Measurements from ENCODE around the gene ITGB1.
"Not testable (repeated sequence)": the region's sequence is repeated elsewhere in the genome, so short reads cannot be mapped to it uniquely, and the experiment has no call there.

Gene ITGB1

GRCh38 chr10:32958085-32959005 is at the start of gene ITGB1:
TSS of gene ITGB1 (minus strand) at chr10:32958230. CDS start at chr10:32935558, 22,672 bp downstream.
- in situ Hi-C loops (cut with HindIII; ENCODE audit: low sequenced_read_pairs) = no loop called here
- peak within 1 kb of the TSS; percentile 89 for H3K4me3 ChIP-seq (ENCODE audit: low read depth, low read length)
- TF ChIP-seq CTCF (IDR thresholded peaks at IDR 0.05; ENCODE audit: low read depth, low read length) = no peak
- DNase-seq (ENCODE audit: low read depth, low spot score) = peak; percentile 98

GRCh38 chr10:33006342-33006887 is 48.4 kb upstream of the ITGB1 start:
- in situ Hi-C loops (cut with HindIII; ENCODE audit: low sequenced_read_pairs) = no loop called here
- DNase-seq (ENCODE audit: low read depth, low spot score) = no peak
- no peak for TF ChIP-seq CTCF (IDR thresholded peaks at IDR 0.05; ENCODE audit: low read depth, low read length)
- H3K4me3 ChIP-seq (ENCODE audit: low read depth, low read length) = no peak overlapping the region

GRCh38 chr10:33005322-33006301 is 47.6 kb upstream of the ITGB1 start:
- peak; percentile 97 for DNase-seq (ENCODE audit: low read depth, low spot score)
- TF ChIP-seq CTCF (IDR thresholded peaks at IDR 0.05; ENCODE audit: low read depth, low read length) = no peak
- in situ Hi-C loops (cut with HindIII; ENCODE audit: low sequenced_read_pairs) = no loop called here
- H3K4me3 ChIP-seq (ENCODE audit: low read depth, low read length) = peak overlapping the region; percentile 35

- no peak overlapping the region for H3K4me3 ChIP-seq (ENCODE audit: low read depth, low read length)
- in situ Hi-C loops (cut with HindIII; ENCODE audit: low sequenced_read_pairs) = no loop called here
- no peak for TF ChIP-seq CTCF (IDR thresholded peaks at IDR 0.05; ENCODE audit: low read depth, low read length)
- no peak for DNase-seq (ENCODE audit: low read depth, low spot score)
Observed at GRCh38 chr10:33001908-33002492, 44.0 kb upstream of the ITGB1 start.

GRCh38 chr10:32998060-32998581 is 40.1 kb upstream of the ITGB1 start:
- DNase-seq (ENCODE audit: low read depth, low spot score); in situ Hi-C loops (cut with HindIII; ENCODE audit: low sequenced_read_pairs); H3K4me3 ChIP-seq (ENCODE audit: low read depth, low read length): not testable (repeated sequence)

GRCh38 chr10:32995751-32996150 is 37.7 kb upstream of the ITGB1 start:
- H3K4me3 ChIP-seq (ENCODE audit: low read depth, low read length) = no peak overlapping the region
- in situ Hi-C loops (cut with HindIII; ENCODE audit: low sequenced_read_pairs) = no loop called here
- no peak for DNase-seq (ENCODE audit: low read depth, low spot score)
- no peak for TF ChIP-seq CTCF (IDR thresholded peaks at IDR 0.05; ENCODE audit: low read depth, low read length)

All from astrocyte of the spinal cord (primary cell).